H1 (cell line): ENCODE data around the gene GAN. TPM values are rescaled to one million over a fixed set of nuclear protein-coding genes. Genes with fewer than 3 reads are reported as not detected.
A peak's percentile ranks its signal among the peaks of the same experiment; 100 is the strongest.

ENCODE experiments used
- CTCF ChIA-PET: fragments of 300-600 bp; sonication (Branson Sonifier 250); formaldehyde crosslinking; loops from one replicate; lab custom pipeline; 2021; ENCODE audit not compliant: partially characterized antibody; lab: Charles Lee
- POLR2A ChIA-PET: fragments of 300-600 bp; sonication (Branson Sonifier 250); formaldehyde crosslinking; loops from one replicate; lab custom pipeline; 2021; ENCODE audit warnings: inconsistent platforms; ENCODE audit not compliant: partially characterized antibody; lab: Charles Lee
- DNase-seq, 2 experiments: peaks; one replicate each; pipeline versions ENCODE4 v3.0.0 to v3.0.0-alpha.2; 2010 to 2022; ENCODE audit warnings: low spot score in 2 of 2, low read depth in 1 of 2, mixed read lengths in 1 of 2
- FAIRE-seq: peaks from 2 replicates; lab custom pipeline; 2011; peaks lifted over from hg19 to GRCh38; lab: Jason Lieb, UNC
- H2AFZ ChIP-seq: 2 replicates; pipeline ENCODE4 v1.8.1; 2012; ENCODE audit warnings: low read length, inconsistent platforms
- H2AK5ac ChIP-seq: 2 replicates; pipeline ENCODE4 v1.6.1; 2013; ENCODE audit warnings: low read depth, low read length
- H2BK120ac ChIP-seq: replicated peaks from 2 replicates; pipeline ENCODE3; 2013; ENCODE audit warnings: low read depth, low read length, inconsistent platforms
- H2BK12ac ChIP-seq: 2 replicates; pipeline ENCODE4 v1.6.1; 2013; ENCODE audit warnings: low read depth, low read length
- H2BK15ac ChIP-seq: 2 replicates; pipeline ENCODE4 v1.6.1; 2013; ENCODE audit warnings: low read length
- H2BK20ac ChIP-seq: 2 replicates; pipeline ENCODE4 v1.6.1; 2013; ENCODE audit warnings: low read length
- H2BK5ac ChIP-seq: 2 replicates; pipeline ENCODE4 v1.6.1; 2013; ENCODE audit warnings: low read depth, low read length
- H3K14ac ChIP-seq: 2 replicates; pipeline ENCODE4 v1.6.1; 2013; ENCODE audit warnings: inconsistent platforms; ENCODE audit not compliant: insufficient read length
- H3K18ac ChIP-seq: 2 replicates; pipeline ENCODE4 v1.6.1; 2013; ENCODE audit warnings: low read length; ENCODE audit errors: extremely low read depth
- H3K23ac ChIP-seq: 2 replicates; pipeline ENCODE4 v1.6.1; 2013; ENCODE audit warnings: inconsistent platforms; ENCODE audit not compliant: insufficient read length
- H3K23me2 ChIP-seq: 2 replicates; pipeline ENCODE4 v1.6.1; 2013; ENCODE audit warnings: low read depth, low read length
- H3K27ac ChIP-seq: 2 replicates; pipeline ENCODE4 v1.6.1; 2011; ENCODE audit warnings: low read depth, low read length, inconsistent platforms
- H3K27me3 ChIP-seq, 4 experiments: replicated peaks in 1 of 4; 1 replicate in 1 of 4; 2 replicates in 3 of 4; pipeline versions ENCODE4 v1.6.1 to v1.8.1; 2011 to 2013; ENCODE audit warnings: low read length in 3 of 4, mild to moderate bottlenecking in 3 of 4, inconsistent platforms in 2 of 4, mixed read lengths in 2 of 4, moderate library complexity in 1 of 4; ENCODE audit not compliant: control insufficient read depth in 3 of 4, insufficient read depth in 3 of 4; ENCODE audit errors: extremely low read depth in 1 of 4
- H3K36me3 ChIP-seq, 4 experiments: 2 replicates each; pipeline versions ENCODE4 v1.6.1 to v1.8.1; 2011 to 2013; ENCODE audit warnings: mild to moderate bottlenecking in 4 of 4, low read length in 3 of 4, moderate library complexity in 2 of 4, control low read depth in 1 of 4, inconsistent platforms in 1 of 4; ENCODE audit not compliant: insufficient read depth in 4 of 4, control insufficient read depth in 2 of 4
- H3K4ac ChIP-seq: replicated peaks from 2 replicates; pipeline ENCODE3; 2013; ENCODE audit warnings: low read length, low read depth, mixed read lengths, inconsistent platforms; ENCODE audit not compliant: insufficient read length
- H3K4me1 ChIP-seq, 4 experiments: replicated peaks in 1 of 4; 1 replicate in 1 of 4; 2 replicates in 3 of 4; pipeline versions ENCODE4 v1.6.1 to v1.8.1; 2011 to 2013; ENCODE audit warnings: low read length in 3 of 4, inconsistent platforms in 2 of 4, mixed read lengths in 1 of 4; ENCODE audit not compliant: insufficient read depth in 4 of 4, control insufficient read depth in 3 of 4
- H3K4me2 ChIP-seq, 2 experiments: 2 replicates each; pipeline versions ENCODE4 v1.6.1 to v1.8.1; 2011 to 2013; ENCODE audit warnings: low read depth in 2 of 2, low read length in 2 of 2, control low read depth in 1 of 2, inconsistent platforms in 1 of 2, mild to moderate bottlenecking in 1 of 2; ENCODE audit not compliant: insufficient read depth in 1 of 2
- H3K4me3 ChIP-seq, 4 experiments: fragments of 200-600, 300-600 bp in 1 of 4; sonication (generic), shearing (Covaris generic), sonication (Bioruptor Twin) in 1 of 4; 2 replicates each; pipeline versions ENCODE4 v1.5.1 to v1.8.1; 2011 to 2016; ENCODE audit warnings: low read length in 4 of 4, low read depth in 3 of 4, control low read depth in 2 of 4, inconsistent platforms in 2 of 4, mild to moderate bottlenecking in 2 of 4, mixed read lengths in 1 of 4, moderate library complexity in 1 of 4; ENCODE audit not compliant: insufficient read depth in 2 of 4; ENCODE audit errors: extremely low read depth in 1 of 4
- H3K56ac ChIP-seq: replicated peaks from 2 replicates; pipeline ENCODE3; 2013; ENCODE audit warnings: low read depth, mild to moderate bottlenecking, mixed read lengths, low read length, inconsistent platforms; ENCODE audit not compliant: insufficient read length
- H3K79me1 ChIP-seq: 2 replicates; pipeline ENCODE4 v1.6.1; 2013; ENCODE audit warnings: low read depth, low read length, control low read depth
- H3K79me2 ChIP-seq, 2 experiments: 2 replicates each; pipeline versions ENCODE4 v1.6.1 to v1.8.1; 2012 to 2013; ENCODE audit warnings: low read length in 2 of 2, mild to moderate bottlenecking in 2 of 2, inconsistent platforms in 1 of 2; ENCODE audit not compliant: insufficient read depth in 2 of 2, control insufficient read depth in 1 of 2
- H3K9ac ChIP-seq, 4 experiments: replicated peaks in 1 of 4; 1 replicate in 1 of 4; 2 replicates in 3 of 4; pipeline versions ENCODE4 v1.6.1 to v1.8.1; 2011 to 2013; ENCODE audit warnings: low read depth in 3 of 4, low read length in 3 of 4, control low read depth in 2 of 4, mild to moderate bottlenecking in 2 of 4, moderate library complexity in 2 of 4, inconsistent platforms in 1 of 4; ENCODE audit errors: extremely low read depth in 1 of 4
- H3K9me3 ChIP-seq, 2 experiments: 2 replicates each; pipeline versions ENCODE4 v1.6.1 to v1.8.1; 2012 to 2013; ENCODE audit warnings: mild to moderate bottlenecking in 2 of 2, moderate library complexity in 2 of 2, control low read depth in 1 of 2, inconsistent platforms in 1 of 2, low read depth in 1 of 2, low read length in 1 of 2, mixed read lengths in 1 of 2; ENCODE audit not compliant: insufficient read depth in 2 of 2
- H4K20me1 ChIP-seq, 2 experiments: replicated peaks in 1 of 2; 2 replicates each; pipeline versions ENCODE3 to v1.8.1; 2011 to 2013; ENCODE audit warnings: inconsistent platforms in 2 of 2, low read length in 2 of 2, mild to moderate bottlenecking in 1 of 2; ENCODE audit not compliant: insufficient read depth in 2 of 2, control insufficient read depth in 1 of 2
- H4K5ac ChIP-seq: 2 replicates; pipeline ENCODE4 v1.6.1; 2013; ENCODE audit warnings: low read length, low read depth, mixed read lengths, inconsistent platforms; ENCODE audit not compliant: insufficient read length
- H4K8ac ChIP-seq: 2 replicates; pipeline ENCODE4 v1.8.0; 2013; ENCODE audit warnings: mild to moderate bottlenecking, moderate library complexity, low read length, inconsistent platforms; ENCODE audit not compliant: insufficient read depth; ENCODE audit errors: extremely low read depth
- H4K91ac ChIP-seq: replicated peaks from 2 replicates; pipeline ENCODE3; 2013; ENCODE audit warnings: low read length, mixed read lengths, inconsistent platforms; ENCODE audit not compliant: insufficient read length
- RAD21 ChIP-seq, 2 experiments: IDR thresholded peaks in 1 of 2; conservative IDR thresholded peaks in 1 of 2; 2 replicates each; pipeline ENCODE4 v1.6.1; 2011; ENCODE audit warnings: low read depth in 2 of 2, low read length in 2 of 2, improper control_type of control experiment in 1 of 2, inconsistent platforms in 1 of 2, mild to moderate bottlenecking in 1 of 2, moderate library complexity in 1 of 2
- RBBP5 ChIP-seq: IDR thresholded peaks from 2 replicates; pipeline ENCODE4 v1.7.1; 2012; ENCODE audit warnings: low read depth, mild to moderate bottlenecking, inconsistent platforms, low read length, moderate library complexity, borderline replicate concordance
- TAF1 ChIP-seq: IDR thresholded peaks from 2 replicates; pipeline ENCODE4 v1.6.1; 2011; ENCODE audit warnings: mild to moderate bottlenecking, low read depth, low read length
- TBP ChIP-seq: IDR thresholded peaks from 2 replicates; pipeline ENCODE4 v1.6.1; 2011; ENCODE audit warnings: low read depth, low read length, improper control_type of control experiment
- YY1 ChIP-seq: IDR thresholded peaks from 2 replicates; pipeline ENCODE4 v1.6.1; 2011; ENCODE audit warnings: low read depth, mild to moderate bottlenecking, low read length
- WGBS, 2 experiments: shearing (Covaris generic) in 1 of 2; methylation state at CpG; one replicate each; pipeline versions ENCODE4 v1.1.6 to v1.1.7; 2013 to 2015; ENCODE audit warnings: low lambda C conversion rate in 2 of 2, mixed read lengths in 2 of 2, inconsistent platforms in 1 of 2, low coverage in 1 of 2, missing lambda C conversion rate in 1 of 2; ENCODE audit not compliant: insufficient replicate concordance in 2 of 2, insufficient coverage in 1 of 2, insufficient read length in 1 of 2; ENCODE audit errors: extremely low coverage in 1 of 2, missing lambda C conversion rate in 1 of 2; 5-methylcytosine and 5-hydroxymethylcytosine counted together
- polyA plus RNA-seq, 7 experiments: library from polyadenylated mRNA; depleted of rRNA in 3 of 7; stranded (reverse) in 5 of 7; unstranded in 2 of 7; fragments of >200 nt in 5 of 7; fragments of 200-250 nt in 2 of 7; gene quantifications; 1 replicate in 5 of 7; 2 replicates in 1 of 7; 4 replicates in 1 of 7; pipeline versions ENCODE4 v1.2.1 to v1.2.3, GENCODE V29; 2011 to 2013; ENCODE audit warnings: missing spikeins in 2 of 7, mixed read lengths in 2 of 7
- total RNA-seq: library from RNA; stranded (reverse); fragmentation: NEBNext Ultra II Directional; extraction: Animal tissue kit (Norgen Biotek cat#: 25700); gene quantifications from 2 replicates; pipeline ENCODE4 v1.2.1, GENCODE V29; 2021
- TF ChIP-seq, protein P1 (sequence below): IDR thresholded peaks from 2 replicates; pipeline ENCODE4 v1.6.1; 2012; ENCODE audit warnings: inconsistent platforms
- TF ChIP-seq, protein P2 (sequence below), 3 experiments: IDR thresholded peaks; 1 replicate in 2 of 3; 2 replicates in 1 of 3; pipeline versions ENCODE4 v1.5.1 to v1.6.1; 2011; ENCODE audit warnings: low read length in 3 of 3, mild to moderate bottlenecking in 3 of 3, inconsistent platforms in 2 of 3, low read depth in 1 of 3, moderate library complexity in 1 of 3; ENCODE audit not compliant: insufficient read depth in 1 of 3; ENCODE audit errors: control extremely low read depth in 1 of 3

GAN gene
- total and polyA plus RNA-seq, 2 of the 8 experiments (the other 6 are each of a cell fraction or from before 2014, with no cell fraction given): 4.5 to 23.9 TPM

GRCh38 chr16:81429045-81429521 lies 114.3 kb downstream of the GAN start:
- no peak overlapping the region for H2AK5ac ChIP-seq
- H3K56ac ChIP-seq: no peak overlapping the region
- FAIRE-seq (no peak), DNase-seq (no peak)
- CTCF ChIA-PET: interaction anchor here (0.7 to 3.6 kb wide), 24 partner anchors 8 to 286 kb away, joined by 3 to 30 read pairs (median 5); no protein-coding TSS in a partner anchor
- H4K20me1 ChIP-seq: no peaks in the 10 kb centered on the region
- H3K9me3 ChIP-seq: no peaks in the 10 kb centered on the region
- no peak overlapping the region for H3K9ac ChIP-seq
- H2AFZ ChIP-seq: peak overlapping the region; percentile 96
- H2BK12ac ChIP-seq: peak overlapping the region; percentile 53; the same call in 1 of the 2 replicates
- H3K14ac ChIP-seq: no peak overlapping the region
- H3K4ac ChIP-seq: no peak overlapping the region
- H4K91ac ChIP-seq: no peak overlapping the region
- peak overlapping the region; percentile 87; the same call in 1 of the 2 replicates for H4K8ac ChIP-seq
- no peak overlapping the region; a peak in 1 of 4 replicates for H3K4me2 ChIP-seq
- no peak overlapping the region for H3K27ac ChIP-seq
- H2BK5ac ChIP-seq: no peak overlapping the region
- no peaks in the 10 kb centered on the region for H3K79me1 ChIP-seq
- no peaks in the 10 kb centered on the region for H3K36me3 ChIP-seq
- no peak overlapping the region for H3K4me3 ChIP-seq
- no peak for TF ChIP-seq YY1
- TF ChIP-seq, protein P1, sequence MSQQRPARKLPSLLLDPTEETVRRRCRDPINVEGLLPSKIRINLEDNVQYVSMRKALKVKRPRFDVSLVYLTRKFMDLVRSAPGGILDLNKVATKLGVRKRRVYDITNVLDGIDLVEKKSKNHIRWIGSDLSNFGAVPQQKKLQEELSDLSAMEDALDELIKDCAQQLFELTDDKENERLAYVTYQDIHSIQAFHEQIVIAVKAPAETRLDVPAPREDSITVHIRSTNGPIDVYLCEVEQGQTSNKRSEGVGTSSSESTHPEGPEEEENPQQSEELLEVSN: 0 out of 2 replicates have a peak, but pooled peaks have one; percentile 24
- TF ChIP-seq, protein P2, sequence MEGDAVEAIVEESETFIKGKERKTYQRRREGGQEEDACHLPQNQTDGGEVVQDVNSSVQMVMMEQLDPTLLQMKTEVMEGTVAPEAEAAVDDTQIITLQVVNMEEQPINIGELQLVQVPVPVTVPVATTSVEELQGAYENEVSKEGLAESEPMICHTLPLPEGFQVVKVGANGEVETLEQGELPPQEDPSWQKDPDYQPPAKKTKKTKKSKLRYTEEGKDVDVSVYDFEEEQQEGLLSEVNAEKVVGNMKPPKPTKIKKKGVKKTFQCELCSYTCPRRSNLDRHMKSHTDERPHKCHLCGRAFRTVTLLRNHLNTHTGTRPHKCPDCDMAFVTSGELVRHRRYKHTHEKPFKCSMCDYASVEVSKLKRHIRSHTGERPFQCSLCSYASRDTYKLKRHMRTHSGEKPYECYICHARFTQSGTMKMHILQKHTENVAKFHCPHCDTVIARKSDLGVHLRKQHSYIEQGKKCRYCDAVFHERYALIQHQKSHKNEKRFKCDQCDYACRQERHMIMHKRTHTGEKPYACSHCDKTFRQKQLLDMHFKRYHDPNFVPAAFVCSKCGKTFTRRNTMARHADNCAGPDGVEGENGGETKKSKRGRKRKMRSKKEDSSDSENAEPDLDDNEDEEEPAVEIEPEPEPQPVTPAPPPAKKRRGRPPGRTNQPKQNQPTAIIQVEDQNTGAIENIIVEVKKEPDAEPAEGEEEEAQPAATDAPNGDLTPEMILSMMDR (IDR thresholded peaks at IDR 0.05; ENCODE audit: control extremely low read depth in 1 of 3, insufficient read depth in 1 of 3, low read depth in 1 of 3, low read length in 3 of 3): peak; percentile 34 to 54 (median 50)
- TF ChIP-seq TAF1: no peak
- 0 out of 2 replicates have a peak, but pooled peaks have one; percentile 42 for TF ChIP-seq RBBP5
- peak; percentile 51 to 58 for TF ChIP-seq RAD21 (IDR thresholded peaks at IDR 0.05 in 1 of 2, conservative IDR thresholded peaks at IDR 0.05 in 1 of 2; ENCODE audit: low read depth in 2 of 2, low read length in 2 of 2)
- 0 out of 2 replicates have a peak, but pooled peaks have one; percentile 25 for TF ChIP-seq TBP
- POLR2A ChIA-PET: interaction anchor here (0.6 to 0.9 kb wide), 2 partner anchors 17 to 22 kb away, joined by 3 to 5 read pairs; no protein-coding TSS in a partner anchor
- H3K18ac ChIP-seq: 0 out of 2 replicates have a peak overlapping the region, but pooled peaks have one; percentile 60
- H3K4me1 ChIP-seq: peaks cover 0 to 9% (median under 1%) of the 10 kb centered on the region in 4 experiments; a peak in 3 of 7 replicates
- no peak overlapping the region for H4K5ac ChIP-seq
- no peaks in the 10 kb centered on the region for H3K79me2 ChIP-seq
- H3K23me2 ChIP-seq: no peaks in the 10 kb centered on the region
- 69% methylated on average over 3 of the region's 3 CpGs; no CpG with 5 or more reads in 1 of the 2 experiments for WGBS, 2 experiments
- H3K27me3 ChIP-seq: no peaks in the 10 kb centered on the region
- H3K23ac ChIP-seq: no peak overlapping the region
- 0 out of 2 replicates have a peak overlapping the region, but pooled peaks have one; percentile 66 for H2BK20ac ChIP-seq
- H2BK120ac ChIP-seq: no peak overlapping the region
- H2BK15ac ChIP-seq: peak overlapping the region; percentile 25
